ENCODE data around the gene PM20D1.

PM20D1 gene

GRCh38 chr1:205843036-205843859 is 6.7 kb downstream of the PM20D1 start:
- H3K36me3 ChIP-seq (ENCODE audit: control insufficient read depth, insufficient read depth, low read length): no peaks in the 10 kb centered on the region
- DNase-seq: no peak
- H3K27me3 ChIP-seq (replicated peaks; ENCODE audit: control insufficient read depth, insufficient read depth, low read length, poor library complexity, severe bottlenecking): no peaks in the 10 kb centered on the region
- no peaks in the 10 kb centered on the region for H3K4me1 ChIP-seq (ENCODE audit: control insufficient read depth, insufficient read depth, low read length, poor library complexity, severe bottlenecking)
- H3K27ac ChIP-seq (ENCODE audit: insufficient read depth, low read length, poor library complexity, severe bottlenecking): no peak overlapping the region
- H3K4me3 ChIP-seq (ENCODE audit: insufficient read depth, low read depth, low read length, poor library complexity, severe bottlenecking): no peak overlapping the region
- H3K9me3 ChIP-seq (ENCODE audit: control insufficient read depth, low read length): no peaks in the 10 kb centered on the region

GRCh38 chr1:205842229-205842628 is 7.7 kb downstream of the PM20D1 start:
- no peak for DNase-seq
- no peaks in the 10 kb centered on the region for H3K4me1 ChIP-seq (ENCODE audit: control insufficient read depth, insufficient read depth, low read length, poor library complexity, severe bottlenecking)
- no peak overlapping the region for H3K27ac ChIP-seq (ENCODE audit: insufficient read depth, low read length, poor library complexity, severe bottlenecking)
- no peaks in the 10 kb centered on the region for H3K9me3 ChIP-seq (ENCODE audit: control insufficient read depth, low read length)
- H3K36me3 ChIP-seq (ENCODE audit: control insufficient read depth, insufficient read depth, low read length): no peaks in the 10 kb centered on the region
- no peaks in the 10 kb centered on the region for H3K27me3 ChIP-seq (replicated peaks; ENCODE audit: control insufficient read depth, insufficient read depth, low read length, poor library complexity, severe bottlenecking)
- no peak overlapping the region for H3K4me3 ChIP-seq (ENCODE audit: insufficient read depth, low read depth, low read length, poor library complexity, severe bottlenecking)

GRCh38 chr1:205840146-205840923 is 9.6 kb downstream of the PM20D1 start:
- DNase-seq: no peak
- H3K4me1 ChIP-seq (ENCODE audit: control insufficient read depth, insufficient read depth, low read length, poor library complexity, severe bottlenecking): no peaks in the 10 kb centered on the region
- no peak overlapping the region for H3K4me3 ChIP-seq (ENCODE audit: insufficient read depth, low read depth, low read length, poor library complexity, severe bottlenecking)
- no peak overlapping the region for H3K27ac ChIP-seq (ENCODE audit: insufficient read depth, low read length, poor library complexity, severe bottlenecking)
- no peaks in the 10 kb centered on the region for H3K27me3 ChIP-seq (replicated peaks; ENCODE audit: control insufficient read depth, insufficient read depth, low read length, poor library complexity, severe bottlenecking)
- no peaks in the 10 kb centered on the region for H3K36me3 ChIP-seq (ENCODE audit: control insufficient read depth, insufficient read depth, low read length)
- no peaks in the 10 kb centered on the region for H3K9me3 ChIP-seq (ENCODE audit: control insufficient read depth, low read length)

GRCh38 chr1:205837382-205837970 is 12.5 kb downstream of the PM20D1 start:
- no peak for DNase-seq
- Histone ChIP-seq H3K36me3 (ENCODE audit: control insufficient read depth, insufficient read depth, low read length) (no peaks in the 10 kb centered on the region), H3K9me3 (ENCODE audit: control insufficient read depth, low read length) (no peaks in the 10 kb centered on the region), H3K27me3 (replicated peaks; ENCODE audit: control insufficient read depth, insufficient read depth, low read length, poor library complexity, severe bottlenecking) (no peaks in the 10 kb centered on the region), H3K4me3 (ENCODE audit: insufficient read depth, low read depth, low read length, poor library complexity, severe bottlenecking) (no peak overlapping the region), H3K27ac (ENCODE audit: insufficient read depth, low read length, poor library complexity, severe bottlenecking) (no peak overlapping the region), H3K4me1 (ENCODE audit: control insufficient read depth, insufficient read depth, low read length, poor library complexity, severe bottlenecking) (no peaks in the 10 kb centered on the region)

GRCh38 chr1:205834751-205835150 is 15.2 kb downstream of the PM20D1 start:
- Histone ChIP-seq H3K9me3 (ENCODE audit: control insufficient read depth, low read length) (no peaks in the 10 kb centered on the region), H3K27me3 (replicated peaks; ENCODE audit: control insufficient read depth, insufficient read depth, low read length, poor library complexity, severe bottlenecking) (no peaks in the 10 kb centered on the region), H3K36me3 (ENCODE audit: control insufficient read depth, insufficient read depth, low read length) (no peaks in the 10 kb centered on the region), H3K27ac (ENCODE audit: insufficient read depth, low read length, poor library complexity, severe bottlenecking) (no peak overlapping the region), H3K4me1 (ENCODE audit: control insufficient read depth, insufficient read depth, low read length, poor library complexity, severe bottlenecking) (no peaks in the 10 kb centered on the region), H3K4me3 (ENCODE audit: insufficient read depth, low read depth, low read length, poor library complexity, severe bottlenecking) (no peak overlapping the region)
- no peak for DNase-seq

- Histone ChIP-seq H3K9me3 (ENCODE audit: control insufficient read depth, low read length) (no peaks in the 10 kb centered on the region), H3K36me3 (ENCODE audit: control insufficient read depth, insufficient read depth, low read length) (no peaks in the 10 kb centered on the region), H3K27me3 (replicated peaks; ENCODE audit: control insufficient read depth, insufficient read depth, low read length, poor library complexity, severe bottlenecking) (no peaks in the 10 kb centered on the region), H3K27ac (ENCODE audit: insufficient read depth, low read length, poor library complexity, severe bottlenecking) (no peak overlapping the region), H3K4me3 (ENCODE audit: insufficient read depth, low read depth, low read length, poor library complexity, severe bottlenecking) (no peak overlapping the region), H3K4me1 (ENCODE audit: control insufficient read depth, insufficient read depth, low read length, poor library complexity, severe bottlenecking) (no peaks in the 10 kb centered on the region)
- DNase-seq: no peak
These were observed 17.6 kb downstream of the PM20D1 start for GRCh38 chr1:205832326-205832751.

GRCh38 chr1:205827623-205828022 is 22.3 kb downstream of the PM20D1 start:
- no peak overlapping the region for H3K4me3 ChIP-seq (ENCODE audit: insufficient read depth, low read depth, low read length, poor library complexity, severe bottlenecking)
- DNase-seq: no peak
- no peaks in the 10 kb centered on the region for H3K9me3 ChIP-seq (ENCODE audit: control insufficient read depth, low read length)
- no peaks in the 10 kb centered on the region for H3K27me3 ChIP-seq (replicated peaks; ENCODE audit: control insufficient read depth, insufficient read depth, low read length, poor library complexity, severe bottlenecking)
- no peaks in the 10 kb centered on the region for H3K36me3 ChIP-seq (ENCODE audit: control insufficient read depth, insufficient read depth, low read length)
- H3K27ac ChIP-seq (ENCODE audit: insufficient read depth, low read length, poor library complexity, severe bottlenecking): no peak overlapping the region
- H3K4me1 ChIP-seq (ENCODE audit: control insufficient read depth, insufficient read depth, low read length, poor library complexity, severe bottlenecking): no peaks in the 10 kb centered on the region

GRCh38 chr1:205826995-205827394 is 22.9 kb downstream of the PM20D1 start:
- Histone ChIP-seq H3K4me3 (ENCODE audit: insufficient read depth, low read depth, low read length, poor library complexity, severe bottlenecking) (no peak overlapping the region), H3K4me1 (ENCODE audit: control insufficient read depth, insufficient read depth, low read length, poor library complexity, severe bottlenecking) (no peaks in the 10 kb centered on the region), H3K27ac (ENCODE audit: insufficient read depth, low read length, poor library complexity, severe bottlenecking) (no peak overlapping the region), H3K9me3 (ENCODE audit: control insufficient read depth, low read length) (no peaks in the 10 kb centered on the region), H3K36me3 (ENCODE audit: control insufficient read depth, insufficient read depth, low read length) (no peaks in the 10 kb centered on the region), H3K27me3 (replicated peaks; ENCODE audit: control insufficient read depth, insufficient read depth, low read length, poor library complexity, severe bottlenecking) (no peaks in the 10 kb centered on the region)
- no peak for DNase-seq

GRCh38 chr1:205826016-205826806 is 23.7 kb downstream of the PM20D1 start:
- no peak for DNase-seq
- no peaks in the 10 kb centered on the region for H3K4me1 ChIP-seq (ENCODE audit: control insufficient read depth, insufficient read depth, low read length, poor library complexity, severe bottlenecking)
- H3K4me3 ChIP-seq (ENCODE audit: insufficient read depth, low read depth, low read length, poor library complexity, severe bottlenecking): no peak overlapping the region
- no peak overlapping the region for H3K27ac ChIP-seq (ENCODE audit: insufficient read depth, low read length, poor library complexity, severe bottlenecking)
- H3K36me3 ChIP-seq (ENCODE audit: control insufficient read depth, insufficient read depth, low read length): no peaks in the 10 kb centered on the region
- H3K27me3 ChIP-seq (replicated peaks; ENCODE audit: control insufficient read depth, insufficient read depth, low read length, poor library complexity, severe bottlenecking): no peaks in the 10 kb centered on the region
- no peaks in the 10 kb centered on the region for H3K9me3 ChIP-seq (ENCODE audit: control insufficient read depth, low read length)

Data from effector memory CD4-positive, alpha-beta T cell (primary cell).